GM21576 (cell line): ENCODE measurements around the gene FLNB.

Experiments used
- ATAC-seq: cut with Tn5 transposase; IDR thresholded peaks from one replicate; pipeline ENCODE4 v1.9.1; 2021; ENCODE audit warnings: mild to moderate bottlenecking, moderate library complexity; ENCODE audit not compliant: unreplicated experiment

Gene FLNB

GRCh38 chr3:58072763-58073130 is 64.5 kb downstream of the FLNB start:
- ATAC-seq: no peak

DNA sequence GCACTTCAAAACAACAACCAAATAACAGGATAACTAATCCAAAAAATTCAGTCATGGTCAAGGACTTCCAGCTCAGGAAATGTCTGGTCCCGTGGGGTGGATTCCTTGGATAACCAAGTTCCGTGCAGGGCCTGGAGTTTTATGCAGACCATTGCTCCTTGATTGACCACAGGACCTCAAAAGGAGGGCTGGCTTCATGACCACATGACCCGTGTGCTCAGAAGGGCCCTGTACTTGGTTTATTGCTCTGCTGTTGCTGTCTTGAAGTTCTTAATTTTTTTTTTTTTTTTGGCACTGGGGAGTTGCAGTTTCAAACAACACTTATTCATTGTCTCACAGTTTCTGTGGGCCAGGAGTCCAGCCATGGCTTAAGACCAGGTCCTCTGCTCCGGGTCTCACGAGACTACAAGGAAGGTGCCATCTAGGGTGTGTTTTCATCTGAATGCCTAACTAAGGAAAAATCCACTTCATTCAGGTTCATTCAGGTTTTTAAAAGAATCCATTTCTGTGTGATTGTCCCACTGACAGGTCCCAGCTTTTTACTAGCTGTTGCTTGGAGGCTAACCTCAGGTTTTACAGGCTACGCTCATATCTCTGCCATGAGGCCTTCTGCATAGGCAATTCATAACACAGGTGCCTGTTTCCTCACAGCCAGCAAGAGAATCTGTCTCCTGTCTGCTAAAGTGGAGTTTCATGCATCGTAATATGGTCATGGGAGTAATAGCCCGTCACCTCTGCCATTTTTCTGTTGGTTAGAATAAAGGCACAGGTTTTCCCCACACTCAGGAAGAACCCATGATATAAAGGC is 65.3 kb downstream of the FLNB start:
- ATAC-seq: peak; percentile 34

DNA sequence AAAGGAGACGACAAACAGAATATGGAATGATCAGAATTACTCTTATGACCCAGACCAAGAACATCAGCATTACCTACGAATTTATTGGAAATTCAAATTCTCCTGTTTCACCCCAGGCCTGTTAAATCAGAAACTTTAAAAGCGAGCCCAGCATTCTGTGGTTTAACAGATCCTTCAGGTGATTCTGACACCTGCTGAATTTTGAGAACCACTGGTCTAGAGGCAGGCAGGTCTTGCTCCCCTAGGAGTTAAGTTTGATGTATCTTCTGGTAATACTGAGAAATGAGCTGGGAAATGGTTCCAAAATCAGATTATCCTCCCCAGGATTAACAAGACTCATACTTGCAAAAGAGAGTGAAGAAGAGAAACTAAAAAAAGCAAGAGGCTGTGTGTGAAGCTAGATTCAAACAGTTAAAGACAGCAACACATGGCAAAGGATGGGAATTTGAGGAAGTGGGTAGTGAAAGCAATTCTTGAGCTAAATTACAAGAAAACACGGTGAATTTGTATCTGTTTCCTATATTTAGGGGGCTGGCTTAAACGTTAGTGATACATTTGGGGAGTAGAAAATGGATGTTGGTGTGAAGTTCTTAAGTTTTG is 66.0 kb downstream of the FLNB start:
- peak; percentile 43 for ATAC-seq

DNA sequence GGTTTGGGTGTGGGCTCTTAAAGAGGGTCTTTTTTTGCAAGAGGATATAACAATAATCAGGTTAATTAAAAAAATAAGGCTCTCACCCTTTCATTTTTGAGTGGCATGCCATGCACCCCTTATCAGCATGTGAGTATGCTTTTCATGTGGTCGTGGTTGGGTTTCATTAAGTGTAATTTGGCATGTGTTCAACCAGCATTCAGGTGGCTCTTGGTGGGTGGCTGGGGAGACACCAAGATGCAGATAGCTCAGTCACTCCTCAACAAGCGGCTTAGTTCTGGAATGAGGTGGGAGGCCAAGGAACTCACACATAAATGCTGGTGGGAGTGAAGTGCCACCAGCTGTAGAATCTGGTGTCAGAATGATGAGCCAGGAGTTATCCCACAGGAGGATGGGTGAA is 66.8 kb downstream of the FLNB start:
- no peak for ATAC-seq

DNA sequence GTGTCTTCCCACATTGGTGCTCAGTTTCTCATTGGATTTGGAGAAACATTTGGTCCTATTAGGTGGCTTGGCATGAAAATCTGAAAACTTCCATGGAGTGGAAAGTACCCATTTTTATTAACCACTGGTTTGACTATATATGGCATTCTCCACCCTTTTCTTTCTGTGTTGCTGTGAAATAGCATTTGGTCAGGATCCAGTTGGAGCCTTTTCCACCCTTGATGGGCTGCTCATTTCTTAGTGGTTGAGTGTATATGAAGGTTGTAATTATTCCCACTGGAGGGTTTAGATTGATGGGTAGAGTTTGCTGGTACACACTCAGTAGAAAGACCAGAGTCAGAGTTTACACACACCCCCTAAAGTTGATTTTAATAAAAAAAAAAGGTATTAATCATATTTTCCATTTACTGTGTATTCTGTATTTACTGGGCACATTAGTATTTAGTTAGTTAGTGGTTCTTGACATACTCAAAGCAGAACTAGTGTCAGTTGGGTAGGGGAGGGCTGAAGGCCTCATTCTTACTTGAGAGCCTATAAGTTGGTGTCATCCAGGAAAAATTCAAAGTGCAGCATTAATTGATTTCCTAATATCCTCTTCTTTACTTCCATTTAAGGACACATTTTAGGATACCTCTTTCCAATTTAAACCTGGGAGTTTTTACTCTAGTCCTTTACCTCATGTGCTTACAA is 69.5 kb downstream of the FLNB start:
- no peak for ATAC-seq

DNA sequence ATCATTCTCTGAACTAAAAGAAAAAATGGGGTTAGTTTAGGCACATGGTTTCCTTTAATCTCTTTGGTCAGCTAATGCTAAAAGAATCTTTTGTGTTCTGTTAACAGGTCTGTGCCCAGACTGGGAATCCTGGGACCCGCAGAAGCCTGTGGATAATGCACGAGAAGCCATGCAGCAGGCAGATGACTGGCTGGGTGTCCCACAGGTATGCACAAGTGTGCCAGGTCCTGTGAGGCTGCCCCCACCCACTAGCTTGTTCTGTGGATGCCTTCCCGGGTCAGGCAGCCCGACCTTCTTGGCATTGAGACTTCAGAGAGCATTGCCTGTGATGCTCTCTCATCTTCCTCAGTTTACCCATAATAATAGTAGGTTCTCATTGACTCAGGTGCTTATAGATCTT is 70.4 kb downstream of the FLNB start:
- ATAC-seq: no peak

GRCh38 chr3:58079773-58080172 is 71.6 kb downstream of the FLNB start:
- no peak for ATAC-seq

GRCh38 chr3:58082047-58082446 is 73.8 kb downstream of the FLNB start:
- ATAC-seq: no peak

DNA sequence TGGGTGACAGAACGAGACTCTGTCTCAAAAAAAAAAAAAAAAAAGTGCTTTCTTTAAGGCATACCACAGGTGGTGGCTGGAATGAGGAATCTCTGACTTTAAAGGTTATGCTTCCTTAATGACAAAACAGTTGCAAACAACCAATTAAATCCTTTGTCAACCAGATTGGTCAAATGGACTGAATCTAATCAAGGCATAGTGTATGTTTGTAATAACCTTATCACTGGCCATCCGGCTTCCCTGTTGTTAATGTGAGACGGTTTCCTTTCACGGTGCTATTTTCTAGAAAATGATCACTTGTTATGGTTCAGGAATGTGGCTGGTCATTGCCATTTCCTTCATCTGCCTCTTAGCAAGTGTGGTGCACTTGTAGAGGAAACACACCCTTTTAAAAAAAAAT is 75.9 kb downstream of the FLNB start:
- no peak for ATAC-seq

DNA sequence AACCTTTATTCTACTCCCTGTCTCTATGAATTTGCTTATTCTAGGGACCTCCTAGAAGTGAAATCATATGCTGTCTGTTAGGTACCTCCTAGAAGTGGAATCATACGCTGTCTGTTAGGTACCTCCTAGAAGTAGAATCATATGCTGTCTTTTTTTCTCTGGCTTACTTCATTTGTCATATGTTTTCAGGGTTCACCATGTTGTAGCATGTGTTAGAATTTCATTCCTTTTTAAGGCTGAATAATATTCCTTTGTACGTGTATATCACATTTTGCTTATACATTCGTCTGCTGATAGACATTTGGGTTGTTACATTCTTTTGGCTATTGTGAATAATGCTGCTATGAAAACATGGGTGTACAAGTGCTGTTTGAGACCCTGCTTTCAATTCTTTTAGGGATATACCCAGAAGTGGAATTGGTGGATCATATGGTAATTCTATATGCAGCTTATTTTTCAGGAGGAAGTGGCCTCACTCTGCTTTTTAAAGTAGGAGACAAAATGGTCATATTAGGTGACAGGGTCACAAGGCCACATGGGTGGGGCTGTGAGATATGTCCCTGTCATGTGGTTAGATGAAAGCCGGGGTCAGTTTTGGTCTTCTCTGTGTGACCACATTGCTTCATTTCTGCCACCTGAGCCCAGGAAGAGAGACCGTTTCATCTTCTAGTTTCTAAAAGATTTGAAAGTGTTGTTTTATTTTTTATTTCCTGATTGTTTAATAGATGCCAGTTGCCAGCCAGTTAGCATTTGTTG is 76.7 kb downstream of the FLNB start:
- peak; percentile 72 for ATAC-seq

DNA sequence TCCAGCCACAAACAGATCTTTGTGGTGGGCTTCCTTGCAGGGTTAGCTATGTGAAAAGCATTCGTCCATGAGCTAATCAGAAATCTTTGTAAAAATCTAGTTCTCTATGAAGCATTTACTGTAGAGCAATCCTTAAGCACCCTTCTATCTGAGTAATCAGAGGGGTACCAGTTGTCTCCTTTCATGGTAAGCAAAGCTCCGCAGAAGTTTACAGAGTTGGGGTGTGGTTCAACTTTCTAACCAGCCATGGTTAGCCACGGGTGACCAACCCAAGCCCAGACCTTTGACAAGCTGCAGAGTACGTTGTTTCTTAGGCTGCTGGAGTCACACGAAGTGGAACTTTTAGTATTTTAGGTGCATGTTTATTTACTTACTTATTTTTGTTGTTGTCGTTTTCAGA is 77.4 kb downstream of the FLNB start:
- peak; percentile 67 for ATAC-seq

DNA sequence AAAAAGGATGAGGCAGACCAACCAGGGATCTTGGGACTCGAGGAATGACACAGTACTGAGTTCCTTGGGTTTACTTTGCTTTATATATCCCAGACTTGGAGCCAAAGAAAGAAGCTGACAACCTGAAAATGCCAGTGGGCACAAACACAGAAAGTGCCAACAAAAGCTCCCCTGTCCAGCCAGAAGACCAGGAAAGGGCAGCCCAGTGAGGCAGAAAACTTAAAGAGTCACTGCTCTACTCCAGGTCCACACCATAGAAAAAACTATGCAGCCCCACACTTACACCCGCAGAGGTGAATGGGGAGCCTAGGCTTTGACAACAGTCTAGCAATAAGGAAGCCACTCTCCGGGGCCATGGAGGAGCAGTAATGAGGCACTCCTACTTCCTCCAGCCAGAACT is 80.3 kb downstream of the FLNB start:
- no peak for ATAC-seq

GRCh38 chr3:58090351-58090750 is 82.1 kb downstream of the FLNB start:
- no peak for ATAC-seq

GRCh38 chr3:58092521-58092920 is 84.3 kb downstream of the FLNB start:
- ATAC-seq: no peak

- no peak for ATAC-seq
Observed at GRCh38 chr3:58093574-58094195, 85.5 kb downstream of the FLNB start.

DNA sequence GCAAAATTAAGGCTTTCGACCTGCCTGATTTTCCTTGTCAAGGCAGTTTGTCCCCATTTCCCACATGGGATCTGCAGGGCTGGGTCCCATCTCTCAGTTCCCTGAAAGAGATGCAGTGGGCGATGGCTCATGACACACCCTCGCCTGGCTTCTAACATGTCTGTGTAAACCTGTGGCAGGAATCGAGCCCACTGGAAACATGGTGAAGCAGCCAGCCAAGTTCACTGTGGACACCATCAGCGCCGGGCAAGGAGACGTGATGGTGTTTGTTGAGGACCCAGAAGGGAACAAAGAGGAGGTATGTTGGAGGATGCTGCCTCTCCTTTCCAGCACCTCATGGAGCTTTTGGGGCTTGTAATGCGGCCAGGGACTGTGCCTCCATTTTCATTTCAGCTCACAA is 86.4 kb downstream of the FLNB start:
- ATAC-seq: no peak

DNA sequence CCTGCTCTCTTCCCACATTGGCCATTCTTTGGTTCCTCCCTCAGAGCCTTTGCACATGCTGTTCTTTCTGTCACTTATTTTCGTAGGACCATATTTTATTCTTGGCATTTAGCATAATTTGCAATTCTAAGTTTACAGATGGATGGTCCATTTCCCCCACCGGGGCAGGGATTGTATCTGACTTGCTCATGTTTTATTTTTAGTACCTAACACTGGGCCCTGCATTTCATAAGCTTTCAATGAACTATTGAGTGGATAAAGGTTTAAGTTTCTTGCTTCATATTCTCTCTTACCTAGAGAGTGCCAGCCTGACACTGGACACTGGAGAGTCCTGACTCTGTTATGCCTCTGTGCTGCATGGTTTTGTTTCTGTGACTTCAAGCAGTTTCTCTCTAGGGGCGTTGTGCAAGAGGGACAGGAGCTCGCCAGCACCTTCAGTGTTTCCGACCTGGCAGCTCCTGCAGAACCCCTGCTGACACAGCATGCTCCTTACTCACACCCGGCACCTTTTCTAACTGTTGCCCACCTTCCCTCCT is 87.4 kb downstream of the FLNB start:
- no peak for ATAC-seq

DNA sequence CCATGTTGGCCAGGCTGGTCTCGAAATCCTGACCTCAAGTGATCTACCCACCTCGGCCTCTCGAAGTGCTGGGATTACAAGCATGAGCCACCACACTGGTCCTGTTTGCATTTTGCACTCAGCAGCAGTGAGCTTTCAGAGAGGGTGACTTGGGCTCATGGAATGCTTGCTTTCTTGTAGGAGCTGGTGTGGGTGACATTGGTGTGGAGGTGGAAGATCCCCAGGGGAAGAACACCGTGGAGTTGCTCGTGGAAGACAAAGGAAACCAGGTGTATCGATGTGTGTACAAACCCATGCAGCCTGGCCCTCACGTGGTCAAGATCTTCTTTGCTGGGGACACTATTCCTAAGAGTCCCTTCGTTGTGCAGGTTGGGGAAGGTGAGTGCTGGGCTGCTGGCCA is 90.3 kb downstream of the FLNB start:
- no peak for ATAC-seq

GRCh38 chr3:58099865-58100264 is 91.6 kb downstream of the FLNB start:
- no peak for ATAC-seq

GRCh38 chr3:58101499-58102389 is 93.5 kb downstream of the FLNB start:
- no peak for ATAC-seq
